Activated CD4-positive, alpha-beta memory T cell treated with anti-CD3 and anti-CD28 coated beads for 36 hours (primary cell): ENCODE results near the gene LSP1. TPM values are rescaled to one million over a fixed set of nuclear protein-coding genes. Genes with fewer than 3 reads are reported as not detected.
"Not testable (repeated sequence)": the region's sequence is repeated elsewhere in the genome, so short reads cannot be mapped to it uniquely, and the experiment has no call there.

Source experiments
- CTCF ChIA-PET: fragments of 350-600 bp; sonication (Branson Sonifier 250); formaldehyde crosslinking; loops from one replicate; lab custom pipeline; 2021; ENCODE audit warnings: antibody characterized with exemption, inconsistent platforms; lab: Charles Lee
- POLR2A ChIA-PET: fragments of 350-600 bp; sonication (Branson Sonifier 250); formaldehyde crosslinking; loops from one replicate; lab custom pipeline; 2021; ENCODE audit warnings: antibody characterized with exemption; lab: Charles Lee
- DNase-seq: peaks from one replicate; pipeline ENCODE4 v3.0.0-alpha.2; 2020
- H3K27ac Mint-ChIP-seq: one replicate; pipeline ENCODE4 v1.8.0; 2021; ENCODE audit warnings: mixed read lengths
- H3K27me3 Mint-ChIP-seq: one replicate; pipeline ENCODE4 v1.8.0; 2021; ENCODE audit warnings: mixed read lengths
- H3K36me3 Mint-ChIP-seq: one replicate; pipeline ENCODE4 v1.8.0; 2021; ENCODE audit warnings: mixed read lengths
- H3K4me1 Mint-ChIP-seq: one replicate; pipeline ENCODE4 v1.8.0; 2021; ENCODE audit warnings: low read depth, mixed read lengths
- H3K4me3 Mint-ChIP-seq: one replicate; pipeline ENCODE4 v1.8.0; 2021; ENCODE audit warnings: mild to moderate bottlenecking, mixed read lengths
- H3K9me3 Mint-ChIP-seq: one replicate; pipeline ENCODE4 v1.8.0; 2021; ENCODE audit warnings: mixed read lengths
- intact Hi-C: fragments of 100-400 bp; cut with micrococcal nuclease; formaldehyde crosslinking; loops from one replicate; pipeline ENCODE4 v1.15.1; 2023
- total RNA-seq, 2 experiments: library from RNA; stranded (reverse); gene quantifications; one replicate each; pipeline ENCODE4 v1.2.3, GENCODE V29; 2021

Gene LSP1
- total RNA-seq, 2 experiments from 2014 or later: 179 to 181 TPM

GRCh38 chr11:1884303-1884700, 31.4 kb downstream of the LSP1 start:
- no peaks in the 10 kb centered on the region for H3K27me3 Mint-ChIP-seq
- ChIA-PET CTCF (interaction anchor here (2.6 to 3.4 kb wide), 2 partner anchors 37 to 268 kb away, joined by 22 to 78 read pairs; partner anchors contain the start of gene TNNT3), POLR2A (no interaction called here)
- H3K9me3 Mint-ChIP-seq: no peaks in the 10 kb centered on the region
- no peak for DNase-seq
- peaks cover 11% of the 10 kb centered on the region for H3K4me1 Mint-ChIP-seq
- intact Hi-C loops: loop anchor here (5.0 kb wide), 1 partner anchor 33 kb away; the partner anchor contains the start of gene TNNT3
- no peak overlapping the region for H3K27ac Mint-ChIP-seq
- H3K36me3 Mint-ChIP-seq: peaks cover 7% of the 10 kb centered on the region
- no peak overlapping the region for H3K4me3 Mint-ChIP-seq

- H3K9me3 Mint-ChIP-seq, intact Hi-C loops: not testable (repeated sequence)
Observed at GRCh38 chr11:1886551-1886950, 33.7 kb downstream of the LSP1 start.

GRCh38 chr11:1887451-1888346, 34.8 kb downstream of the LSP1 start:
- intact Hi-C loops: loop anchor here (2.0 kb wide), 1 partner anchor 43 kb away; no protein-coding TSS in a partner anchor
- CTCF ChIA-PET: no interaction called here
- H3K4me1 Mint-ChIP-seq: peaks cover 14% of the 10 kb centered on the region
- no peak overlapping the region for H3K27ac Mint-ChIP-seq
- no peaks in the 10 kb centered on the region for H3K27me3 Mint-ChIP-seq
- H3K9me3 Mint-ChIP-seq: no peaks in the 10 kb centered on the region
- POLR2A ChIA-PET: no interaction called here
- peaks cover 7% of the 10 kb centered on the region for H3K36me3 Mint-ChIP-seq
- H3K4me3 Mint-ChIP-seq: no peak overlapping the region
- DNase-seq: no peak

More at GRCh38 chr11:1886551-1886950, 33.7 kb downstream of the LSP1 start:
- H3K27me3 Mint-ChIP-seq, POLR2A ChIA-PET, DNase-seq, H3K4me3 Mint-ChIP-seq, CTCF ChIA-PET, H3K27ac Mint-ChIP-seq, H3K36me3 Mint-ChIP-seq: not testable (repeated sequence)
- peaks cover 12% of the 10 kb centered on the region for H3K4me1 Mint-ChIP-seq

- Mint-ChIP-seq H3K4me1 (peaks cover 18% of the 10 kb centered on the region), H3K27me3 (no peaks in the 10 kb centered on the region), H3K4me3 (no peak overlapping the region), H3K36me3 (peaks cover 7% of the 10 kb centered on the region), H3K27ac (peak overlapping the region; percentile 53), H3K9me3 (no peaks in the 10 kb centered on the region)
- intact Hi-C loops: loop anchor here (2.0 kb wide), 1 partner anchor 44 kb away; no protein-coding TSS in a partner anchor
- DNase-seq: no peak
- CTCF ChIA-PET: interaction anchor here (1.0 to 1.4 kb wide), 2 partner anchors 12 to 194 kb away, joined by 5 to 6 read pairs; no protein-coding TSS in a partner anchor
- POLR2A ChIA-PET: interaction anchor here (0.8 to 1.0 kb wide), 3 partner anchors 29 to 36 kb away, joined by 3 to 4 read pairs (median 3); partner anchors contain the start of gene LSP1
Observed at GRCh38 chr11:1888347-1888753, 35.5 kb downstream of the LSP1 start.

GRCh38 chr11:1888811-1889210, 35.9 kb downstream of the LSP1 start:
- no peaks in the 10 kb centered on the region for H3K27me3 Mint-ChIP-seq
- intact Hi-C loops: loop anchor here (2.0 kb wide), 1 partner anchor 44 kb away; no protein-coding TSS in a partner anchor
- H3K4me3 Mint-ChIP-seq: no peak overlapping the region
- no peak for DNase-seq
- POLR2A ChIA-PET: interaction anchor here (0.8 to 1.0 kb wide), 3 partner anchors 28 to 36 kb away, joined by 3 to 4 read pairs (median 3); partner anchors contain the start of gene LSP1
- no peaks in the 10 kb centered on the region for H3K9me3 Mint-ChIP-seq
- peaks cover 7% of the 10 kb centered on the region for H3K36me3 Mint-ChIP-seq
- H3K4me1 Mint-ChIP-seq: peaks cover 22% of the 10 kb centered on the region
- CTCF ChIA-PET: interaction anchor here (1.0 to 1.4 kb wide), 2 partner anchors 13 to 195 kb away, joined by 5 to 6 read pairs; no protein-coding TSS in a partner anchor
- H3K27ac Mint-ChIP-seq: peak overlapping the region; percentile 53

- peak overlapping the region; percentile 53 for H3K27ac Mint-ChIP-seq
- ChIA-PET CTCF (interaction anchor here (0.7 to 1.4 kb wide), 3 partner anchors 13 to 195 kb away, joined by 3 to 6 read pairs (median 5); no protein-coding TSS in a partner anchor), POLR2A (interaction anchor here (0.6 to 1.0 kb wide), 4 partner anchors 28 to 38 kb away, joined by 3 to 4 read pairs (median 3); partner anchors contain the start of gene LSP1)
- H3K4me3 Mint-ChIP-seq: peak overlapping the region; percentile 20
- DNase-seq: peak; percentile 84
- intact Hi-C loops: loop anchor here (2.0 kb wide), 1 partner anchor 45 kb away; no protein-coding TSS in a partner anchor
- no peaks in the 10 kb centered on the region for H3K27me3 Mint-ChIP-seq
- H3K4me1 Mint-ChIP-seq: peaks cover 22% of the 10 kb centered on the region
- peaks cover 7% of the 10 kb centered on the region for H3K36me3 Mint-ChIP-seq
- H3K9me3 Mint-ChIP-seq: no peaks in the 10 kb centered on the region
Observed at GRCh38 chr11:1889224-1889930, 36.5 kb downstream of the LSP1 start.

GRCh38 chr11:1889941-1890855, 37.3 kb downstream of the LSP1 start:
- Mint-ChIP-seq H3K9me3 (no peaks in the 10 kb centered on the region), H3K36me3 (peaks cover 7% of the 10 kb centered on the region), H3K27me3 (no peaks in the 10 kb centered on the region), H3K27ac (peak overlapping the region; percentile 49), H3K4me1 (peaks cover 22% of the 10 kb centered on the region), H3K4me3 (peak overlapping the region; percentile 46)
- no peak for DNase-seq
- intact Hi-C loops: loop anchor here (2.0 to 10.0 kb wide), 2 partner anchors 45 to 55 kb away; partner anchors contain the start of gene MRPL23
- ChIA-PET POLR2A (interaction anchor here (0.6 kb wide), 1 partner anchor 39 kb away, joined by 3 read pairs; no protein-coding TSS in a partner anchor), CTCF (interaction anchor here (0.7 to 2.5 kb wide), 5 partner anchors 8 to 196 kb away, joined by 3 to 16 read pairs (median 3); partner anchors contain the start of gene MRPL23)

GRCh38 chr11:1890856-1891830, 38.3 kb downstream of the LSP1 start:
- ChIA-PET CTCF (interaction anchor here (0.6 to 2.5 kb wide), 8 partner anchors 9 to 1451 kb away, joined by 3 to 16 read pairs (median 3); partner anchors contain the start of gene MRPL23), POLR2A (interaction anchor here (1.6 kb wide), 1 partner anchor 26 kb away, joined by 6 read pairs; no protein-coding TSS in a partner anchor)
- Mint-ChIP-seq H3K27ac (no peak overlapping the region), H3K27me3 (no peaks in the 10 kb centered on the region), H3K9me3 (no peaks in the 10 kb centered on the region), H3K4me3 (peak overlapping the region; percentile 46), H3K36me3 (peaks cover 7% of the 10 kb centered on the region), H3K4me1 (peaks cover 22% of the 10 kb centered on the region)
- DNase-seq: no peak
- intact Hi-C loops: loop anchor here (10.0 kb wide), 1 partner anchor 54 kb away; the partner anchor contains the start of gene MRPL23

- intact Hi-C loops: loop anchor here (10.0 kb wide), 1 partner anchor 53 kb away; the partner anchor contains the start of gene MRPL23
- ChIA-PET CTCF (interaction anchor here (0.7 to 2.5 kb wide), 4 partner anchors 10 to 260 kb away, joined by 3 to 16 read pairs (median 4); no protein-coding TSS in a partner anchor), POLR2A (interaction anchor here (1.6 kb wide), 1 partner anchor 25 kb away, joined by 6 read pairs; no protein-coding TSS in a partner anchor)
- no peak for DNase-seq
- Mint-ChIP-seq H3K4me3 (peak within 1 kb of the TSS; percentile 46), H3K36me3 (peaks cover 7% of the 10 kb centered on the region), H3K9me3 (no peaks in the 10 kb centered on the region), H3K27ac (no peak within 1 kb of the TSS), H3K27me3 (no peaks in the 10 kb centered on the region), H3K4me1 (peaks cover 22% of the 10 kb centered on the region)
Observed at GRCh38 chr11:1891831-1892115, 38.9 kb downstream of the LSP1 start, which contains the start of gene PRR33. TSS of gene PRR33 (minus strand) at chr11:1891895. CDS start at chr11:1890584, 1,311 bp downstream.
